SIG-M5 (cell line): ENCODE results near the gene RHOT1.
"Not testable (repeated sequence)": the region's sequence is repeated elsewhere in the genome, so short reads cannot be mapped to it uniquely, and the experiment has no call there.

ENCODE experiments used
- DNase-seq: peaks from one replicate; lab custom pipeline; 2025; lab: John Stamatoyannopoulos, UW

Gene RHOT1

DNA sequence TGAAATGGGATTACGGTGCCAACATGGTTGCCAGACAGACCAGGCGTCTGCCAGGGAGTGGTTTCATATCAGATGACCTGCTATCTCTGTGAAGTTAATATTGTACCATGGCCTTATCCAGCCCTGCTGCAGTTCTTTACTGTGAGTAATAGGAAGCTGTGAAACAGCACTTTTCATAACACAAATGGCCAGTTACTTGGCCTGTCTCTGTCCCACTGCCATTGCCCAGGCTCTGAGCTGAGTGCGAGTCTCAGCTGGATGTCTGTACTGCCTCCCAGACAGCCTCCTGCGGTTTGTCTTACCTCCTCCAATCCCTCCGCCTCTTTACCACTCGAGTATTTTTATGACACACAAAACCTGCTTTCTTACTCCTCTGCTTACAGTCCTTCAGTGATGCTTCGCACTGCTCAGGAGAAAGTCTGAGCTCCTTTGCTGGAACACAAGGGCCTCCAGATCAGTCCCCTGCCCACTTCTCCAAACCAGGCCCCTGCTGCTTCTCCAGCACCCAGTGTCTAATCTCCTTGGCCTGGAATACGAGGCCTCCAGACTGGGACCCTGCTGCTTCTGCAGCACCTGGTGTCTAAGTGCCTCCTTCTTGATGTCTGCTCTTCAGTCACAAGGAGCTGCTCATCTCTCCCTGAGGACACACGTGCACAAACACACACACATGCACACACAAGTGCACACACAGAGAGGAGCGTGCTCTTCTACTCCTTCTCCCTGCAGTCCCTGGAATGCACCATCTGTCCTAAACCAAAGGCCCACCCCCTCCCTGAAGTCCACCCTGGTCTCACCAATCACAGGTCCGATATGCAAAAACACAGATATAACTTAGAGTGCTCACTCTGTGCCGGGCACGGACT lies 17.1 kb upstream of the RHOT1 start:
- DNase-seq: no peak

DNA sequence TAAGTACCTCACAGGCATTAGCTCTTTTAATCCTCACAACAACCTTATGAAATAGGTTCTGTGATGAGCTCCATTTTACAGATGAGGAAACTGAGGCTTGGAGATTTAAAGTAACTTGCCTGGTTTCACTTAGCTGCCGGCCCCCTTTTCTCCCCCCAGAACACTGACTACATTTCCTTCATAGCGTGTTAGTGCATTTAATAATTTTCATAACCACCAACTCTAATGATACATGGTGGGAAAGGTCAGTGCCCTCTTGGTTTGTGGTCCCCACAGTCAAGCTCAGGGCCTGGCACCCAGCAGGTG lies 16.5 kb upstream of the RHOT1 start:
- no peak for DNase-seq

DNA sequence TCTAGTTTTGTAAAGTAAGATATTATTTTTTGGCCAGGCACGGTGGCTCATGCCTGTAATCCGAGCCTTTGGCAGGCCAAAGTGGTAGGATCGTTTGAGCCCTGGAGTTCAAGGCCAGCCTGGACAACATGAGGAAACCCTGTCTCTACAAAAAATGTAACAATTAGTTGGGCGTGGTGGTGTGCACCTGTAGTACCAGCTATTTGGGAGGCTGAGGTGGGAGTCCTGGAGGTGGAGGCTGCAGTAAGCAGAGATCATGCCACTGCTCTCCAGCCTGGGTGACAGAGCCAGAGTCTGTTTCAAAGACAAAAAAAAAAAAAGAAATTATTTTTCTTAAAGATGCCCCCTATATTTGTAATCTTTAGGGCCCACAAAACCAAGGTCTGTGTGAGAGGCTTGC lies 16.0 kb upstream of the RHOT1 start:
- DNase-seq: no peak

DNA sequence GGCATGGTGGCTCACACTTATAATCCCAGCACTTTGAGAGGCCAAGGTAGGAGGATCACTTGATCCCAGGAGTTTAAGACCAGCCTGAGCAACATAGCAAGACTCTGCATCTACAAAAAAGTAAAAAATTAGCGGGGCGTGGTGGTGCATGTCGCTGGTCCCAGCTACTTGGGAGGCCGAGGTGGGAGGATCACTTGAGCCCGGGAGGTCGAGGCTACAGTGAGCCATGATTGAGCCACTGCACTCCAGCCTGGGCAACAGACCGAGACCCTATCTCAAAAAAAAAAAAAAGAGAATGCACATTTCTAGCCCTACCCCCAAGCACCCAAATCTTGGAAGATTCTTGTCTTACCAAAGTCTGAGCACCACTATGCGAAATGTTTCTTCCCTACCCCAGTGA lies 15.6 kb upstream of the RHOT1 start:
- no peak for DNase-seq

DNA sequence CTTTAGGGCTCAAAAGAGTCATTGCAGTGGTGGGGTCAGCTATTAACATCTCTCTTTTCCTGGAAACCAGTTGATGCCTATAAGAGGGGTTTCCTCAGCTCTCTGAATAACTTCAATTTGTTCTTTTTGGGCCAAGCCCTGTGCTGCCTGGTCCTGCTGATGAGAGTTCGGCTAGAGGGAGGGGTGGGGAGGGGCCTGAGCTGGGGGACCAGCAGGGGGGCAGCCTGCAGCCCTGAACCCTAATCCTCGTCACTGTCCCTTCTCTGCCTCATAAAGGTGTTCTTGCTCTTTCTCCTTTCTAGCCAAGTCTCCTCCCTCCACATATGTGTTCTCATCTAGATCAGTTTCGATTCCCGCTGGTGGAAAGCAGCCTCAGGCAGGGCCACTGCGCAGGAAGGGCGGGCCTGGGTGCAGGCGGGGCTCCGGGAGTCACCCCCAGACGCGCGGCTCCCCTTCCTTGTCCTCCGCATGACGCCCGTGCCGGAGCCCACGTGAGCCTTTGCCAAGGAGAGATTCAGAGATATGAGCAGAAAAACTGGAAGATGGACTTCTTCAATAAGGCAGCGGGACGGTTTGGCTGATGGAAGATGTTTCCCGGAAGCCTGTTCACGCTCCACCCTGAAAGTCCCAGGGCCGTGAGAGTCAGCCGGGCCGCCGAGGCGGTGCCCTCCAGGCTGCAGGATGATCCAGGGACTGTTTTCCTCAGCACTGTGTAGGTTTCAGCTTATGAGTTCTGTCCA lies 15.0 kb upstream of the RHOT1 start:
- DNase-seq: peak; percentile 60

DNA sequence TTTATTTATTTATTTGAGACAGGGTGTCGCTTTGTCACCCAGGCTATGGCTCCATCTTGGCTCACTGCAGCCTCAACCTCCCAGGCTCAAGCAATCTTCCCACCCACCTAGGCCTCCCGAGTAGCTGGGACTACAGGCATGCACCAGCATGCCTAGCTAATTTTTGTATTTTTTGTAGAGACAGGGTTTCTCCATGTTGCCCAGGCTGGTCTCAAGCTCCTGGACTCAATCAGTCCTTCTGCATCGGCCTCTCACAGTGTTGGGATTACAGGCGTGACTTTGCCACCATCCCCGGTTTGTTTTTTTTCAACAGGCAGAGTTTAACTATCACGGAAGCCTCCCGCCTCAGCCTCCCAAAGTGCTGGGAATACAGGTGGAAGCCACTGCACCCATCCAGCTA lies 13.8 kb upstream of the RHOT1 start:
- not testable (repeated sequence) for DNase-seq

DNA sequence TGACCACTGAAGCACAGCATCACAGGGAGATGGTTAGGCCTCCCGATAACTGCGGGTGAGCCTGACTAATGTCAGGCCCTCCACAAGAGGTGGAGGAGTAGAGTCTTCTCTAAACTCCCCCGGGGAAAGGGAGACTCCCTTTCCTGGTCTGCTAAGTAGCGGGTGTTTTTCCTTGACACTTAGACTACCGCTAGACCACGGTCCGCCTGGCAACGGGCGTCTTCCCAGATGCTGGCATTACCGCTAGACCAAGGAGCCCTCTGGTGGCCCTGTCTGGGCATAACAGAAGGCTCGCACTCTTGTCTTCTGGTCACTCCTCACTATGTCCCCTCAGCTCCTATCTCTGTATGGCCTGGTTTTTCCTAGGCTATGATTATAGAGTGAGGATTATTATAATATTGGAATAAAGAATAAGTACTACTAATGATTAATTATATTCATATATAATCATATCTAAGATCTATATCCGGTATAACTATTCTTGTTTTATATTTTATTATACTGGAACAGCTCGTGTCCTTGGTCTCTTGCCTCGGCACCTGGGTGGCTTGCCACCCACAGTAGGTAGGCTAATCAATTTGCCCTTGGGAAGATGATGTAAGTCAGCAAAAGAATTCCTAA lies 6.7 kb upstream of the RHOT1 start:
- not testable (repeated sequence) for DNase-seq

DNA sequence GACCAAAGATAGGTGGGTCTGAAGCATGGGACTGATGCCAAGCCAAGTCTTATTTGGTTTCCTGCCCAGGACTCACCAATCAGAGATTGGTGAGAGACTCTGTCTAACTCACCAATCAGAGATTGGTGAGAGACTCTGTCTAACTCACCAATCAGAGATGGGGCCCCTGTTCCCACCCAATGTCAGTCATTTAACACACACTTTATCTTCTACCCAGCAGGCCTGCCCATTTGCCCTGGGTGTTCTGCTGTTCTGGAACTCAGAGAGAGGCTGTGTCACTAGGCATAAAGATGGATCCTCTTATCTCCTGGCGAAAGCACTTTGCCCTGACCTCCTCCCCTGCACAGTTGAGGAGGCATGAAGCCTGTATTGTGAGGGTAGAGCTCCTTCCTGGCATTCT lies 5.4 kb upstream of the RHOT1 start:
- DNase-seq: no peak

DNA sequence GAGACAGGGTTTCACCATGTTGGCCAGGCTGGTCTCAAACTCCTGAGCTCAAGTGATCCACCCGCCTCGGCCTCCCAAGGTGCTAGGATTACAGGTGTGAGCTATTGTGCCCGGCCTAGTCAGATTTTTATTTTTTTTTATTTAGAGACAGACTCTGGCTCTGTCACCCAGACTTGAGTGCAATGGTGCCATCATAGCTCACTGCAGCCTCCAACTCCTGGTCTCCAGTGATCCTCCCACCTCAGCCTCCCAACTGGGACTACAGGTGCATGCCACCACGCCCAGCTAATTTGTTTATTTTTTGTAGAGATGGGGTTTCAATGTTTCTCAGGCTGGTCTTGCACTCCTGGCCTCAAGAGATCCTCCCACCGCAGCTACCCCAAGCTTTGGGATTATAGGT lies 2.8 kb upstream of the RHOT1 start:
- not testable (repeated sequence) for DNase-seq

DNA sequence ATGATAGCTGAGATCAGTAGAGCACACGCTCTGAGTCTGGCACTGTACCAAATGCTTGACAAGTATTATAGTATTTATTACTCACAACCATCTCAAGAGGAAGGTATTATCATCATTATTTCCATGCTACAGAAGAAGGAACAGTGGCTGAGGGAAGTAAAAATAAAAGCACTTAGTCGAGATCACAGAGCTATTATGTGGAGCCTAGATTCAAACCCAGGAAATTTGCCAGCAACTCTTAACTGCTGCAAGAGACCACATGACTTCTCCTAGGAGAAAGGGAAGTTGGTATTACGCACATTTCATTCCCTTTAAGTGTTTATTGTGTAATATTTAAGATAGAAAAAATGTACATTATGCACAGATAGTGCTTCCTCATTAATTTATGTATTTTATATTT lies 1.0 kb upstream of the RHOT1 start:
- DNase-seq: peak; percentile 91

DNA sequence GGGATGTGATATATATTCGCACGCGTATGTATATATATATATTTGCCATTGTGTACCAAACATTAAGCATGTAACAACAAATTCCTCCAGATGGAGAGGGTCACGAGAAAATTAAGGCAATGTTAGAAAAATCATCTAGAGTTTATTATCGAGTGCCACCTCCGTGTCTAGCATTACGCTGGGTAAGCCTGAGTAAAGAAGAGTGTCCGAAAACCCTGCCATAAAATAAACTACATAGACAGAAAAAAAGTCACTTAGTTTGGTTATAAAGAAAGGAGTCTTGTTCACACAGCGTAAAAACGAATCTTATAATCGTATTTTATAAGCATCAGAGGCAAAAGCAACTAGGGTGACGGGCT lies 644 bp upstream of the RHOT1 start:
- no peak for DNase-seq

DNA sequence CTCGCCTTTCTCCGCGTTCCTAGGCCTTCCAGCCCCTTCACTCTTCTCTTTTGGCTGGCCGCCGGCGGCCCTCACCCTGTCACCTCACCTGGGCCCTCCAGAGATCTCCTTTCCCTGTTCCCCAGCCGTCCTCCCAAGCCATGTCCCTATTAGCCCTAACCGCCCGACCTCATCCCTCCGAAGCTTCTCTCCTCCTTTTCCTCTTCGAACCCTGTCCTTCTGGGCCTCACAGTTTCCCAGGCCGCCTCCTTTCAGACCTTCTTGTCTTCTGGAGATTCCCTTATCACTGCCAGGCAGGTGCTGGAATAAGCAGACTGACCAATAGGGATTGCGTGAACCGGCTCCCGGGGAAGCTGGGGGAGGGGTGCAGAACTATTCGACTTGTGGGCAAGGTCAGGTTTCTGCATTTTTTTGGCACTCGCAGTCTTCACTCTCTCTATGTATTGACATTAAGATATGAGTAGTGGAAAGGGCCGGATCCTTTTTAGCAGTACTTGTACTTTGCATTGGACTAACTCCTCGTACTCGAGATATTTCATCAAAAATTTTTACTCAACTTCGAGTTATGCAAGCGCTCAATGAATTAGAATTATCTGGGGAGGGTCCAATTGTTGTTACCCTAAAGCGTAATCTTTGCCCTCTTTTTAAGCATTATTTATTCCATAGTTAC lies 690 bp downstream of the RHOT1 start:
- DNase-seq: no peak

DNA sequence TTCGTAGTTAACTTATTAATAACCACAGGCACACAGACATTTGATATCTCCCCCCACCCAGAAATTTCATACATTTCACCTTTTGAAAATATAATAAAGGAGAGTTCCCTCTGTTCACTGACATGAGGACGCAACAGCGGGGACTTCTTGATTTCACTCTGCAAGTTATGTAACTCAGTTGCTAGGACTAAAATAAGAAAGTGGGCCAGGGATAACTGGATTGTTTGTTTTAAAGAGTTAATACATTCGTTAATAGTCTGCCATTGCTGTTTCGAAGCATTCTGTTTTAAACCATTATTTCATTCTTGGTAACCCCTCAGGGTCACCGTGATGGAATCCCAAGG lies 1.2 kb downstream of the RHOT1 start:
- DNase-seq: no peak

DNA sequence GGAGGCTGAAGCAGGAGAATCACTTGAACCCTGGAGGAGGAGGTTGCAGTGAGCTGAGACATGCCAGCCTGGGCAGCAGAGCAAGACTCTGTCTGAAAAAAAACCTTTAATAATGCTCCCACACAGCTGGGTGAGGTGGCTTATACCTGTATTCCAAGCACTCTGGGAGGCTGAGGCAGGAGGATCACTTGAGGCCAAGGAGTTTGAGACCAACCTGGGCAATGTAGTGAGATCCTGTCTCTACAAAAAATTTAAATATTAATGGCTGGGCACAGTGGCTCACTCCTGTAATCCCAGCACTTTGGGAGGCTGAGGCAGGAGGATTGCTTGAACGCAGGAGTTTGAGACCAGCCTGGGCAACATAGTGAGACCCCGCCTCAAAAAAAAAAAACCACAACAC lies 2.1 kb downstream of the RHOT1 start:
- DNase-seq: not testable (repeated sequence)

DNA sequence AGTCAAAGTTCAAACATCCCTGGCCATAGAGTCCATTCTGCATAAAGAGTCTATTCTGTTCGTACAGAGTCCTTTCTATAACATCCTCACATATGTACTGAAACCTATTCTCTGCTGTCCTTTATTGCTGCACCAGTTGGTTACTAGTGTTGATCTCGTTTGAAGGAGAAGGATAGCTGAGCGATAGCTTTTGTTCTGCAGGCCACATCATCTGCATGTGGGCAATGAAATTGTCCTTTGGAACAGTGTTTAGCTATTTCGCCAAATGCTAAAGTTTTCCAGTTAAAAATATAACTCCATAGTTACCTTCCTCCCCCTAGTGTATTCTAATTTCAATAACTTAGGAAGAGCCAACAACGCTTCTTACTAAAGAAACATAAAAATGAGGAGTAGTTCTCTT lies 6.0 kb downstream of the RHOT1 start:
- DNase-seq: no peak

DNA sequence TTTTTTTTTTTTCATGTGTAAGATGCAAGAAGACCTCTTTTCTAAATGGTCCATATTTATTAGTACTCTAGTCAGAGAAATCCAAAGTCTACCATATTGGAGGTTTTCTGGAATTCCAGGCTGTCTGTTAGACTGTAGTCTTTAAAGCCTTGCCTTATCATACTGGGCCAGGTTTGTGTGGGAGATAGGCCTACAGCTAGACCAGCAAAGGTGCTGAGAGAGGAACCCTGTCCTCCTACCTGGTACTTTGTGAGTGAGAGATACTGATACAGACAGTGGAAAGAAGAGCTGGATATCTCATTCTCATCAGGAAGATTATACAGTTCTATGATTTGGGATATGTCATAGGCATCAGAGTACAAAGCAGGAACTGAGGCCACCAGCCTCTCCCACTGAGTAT lies 8.1 kb downstream of the RHOT1 start:
- no peak for DNase-seq

DNA sequence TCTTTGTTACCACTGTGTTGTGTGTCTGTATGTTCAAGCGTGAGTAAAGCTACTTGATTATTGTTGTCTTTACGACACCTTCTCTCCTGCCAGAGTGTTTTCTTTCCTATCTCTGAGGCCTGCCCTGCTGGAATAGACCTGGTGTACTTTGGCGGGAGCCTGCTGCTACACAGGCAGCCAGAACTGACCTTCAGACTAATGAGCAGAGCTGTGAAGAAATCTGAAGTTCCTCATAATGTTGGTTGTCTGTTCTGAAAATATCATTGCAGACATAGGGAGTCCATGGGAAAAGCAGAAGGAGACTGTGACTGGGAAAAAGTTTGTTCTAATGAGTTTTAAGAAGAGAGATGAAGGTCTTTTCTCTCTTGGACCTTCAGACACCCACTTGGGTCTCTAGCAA lies 9.8 kb downstream of the RHOT1 start:
- DNase-seq: peak; percentile 29

DNA sequence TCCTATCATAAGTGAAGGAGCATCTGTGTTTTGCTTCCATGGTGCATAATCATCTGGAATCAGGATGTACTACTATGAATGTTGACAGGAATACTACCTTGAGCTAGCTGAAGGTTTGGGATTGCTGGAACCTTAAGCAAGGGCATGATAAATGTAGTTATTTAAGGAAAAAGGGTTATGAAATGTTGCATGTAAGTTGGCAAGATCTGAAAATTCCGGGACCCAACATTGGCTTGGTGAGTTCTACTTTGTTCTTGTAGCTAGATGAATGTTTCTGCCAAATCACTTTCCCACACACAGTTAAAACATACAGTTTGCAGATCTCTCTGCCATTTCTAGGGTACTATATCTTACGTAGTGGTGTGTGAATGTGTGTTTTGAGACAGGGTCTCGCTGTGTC lies 13.6 kb downstream of the RHOT1 start:
- DNase-seq: no peak

DNA sequence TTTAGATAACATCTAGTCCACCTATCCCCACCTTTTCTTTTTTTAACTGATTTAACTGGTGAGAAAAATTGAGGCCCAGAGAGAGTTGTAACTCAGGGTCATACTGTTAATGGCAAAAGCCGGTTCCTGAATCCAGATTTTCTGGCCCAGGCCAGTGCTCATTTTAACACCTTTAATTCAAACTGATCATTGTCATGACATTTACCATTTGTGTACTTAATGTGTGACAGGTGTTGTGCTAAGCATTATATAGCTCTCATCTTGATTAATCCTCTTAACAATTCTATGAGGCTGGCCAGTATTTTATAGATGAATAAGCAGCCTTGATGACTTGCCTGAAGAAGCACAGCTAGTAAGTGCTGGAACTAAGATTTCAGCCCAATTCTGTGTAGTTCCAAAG lies 14.4 kb downstream of the RHOT1 start:
- DNase-seq: no peak

DNA sequence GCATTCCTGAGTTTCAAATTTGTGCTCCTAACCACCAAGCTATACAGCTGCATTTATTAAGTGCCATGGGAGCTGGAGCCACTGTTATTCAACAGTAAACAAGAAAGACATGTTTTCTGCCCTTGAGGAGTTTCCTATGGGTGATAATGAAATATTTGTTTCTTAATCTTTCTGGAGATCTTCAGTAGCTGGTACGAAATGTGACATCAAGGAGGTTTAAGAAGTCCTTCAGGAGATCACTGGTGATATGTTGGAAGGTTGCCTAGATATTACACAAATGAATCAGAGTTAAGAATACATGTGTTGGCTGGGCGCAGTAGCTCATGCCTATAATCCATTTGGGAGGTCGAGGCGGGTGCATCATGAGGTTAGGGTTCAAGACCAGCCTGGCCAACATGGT lies 14.9 kb downstream of the RHOT1 start:
- no peak for DNase-seq

DNA sequence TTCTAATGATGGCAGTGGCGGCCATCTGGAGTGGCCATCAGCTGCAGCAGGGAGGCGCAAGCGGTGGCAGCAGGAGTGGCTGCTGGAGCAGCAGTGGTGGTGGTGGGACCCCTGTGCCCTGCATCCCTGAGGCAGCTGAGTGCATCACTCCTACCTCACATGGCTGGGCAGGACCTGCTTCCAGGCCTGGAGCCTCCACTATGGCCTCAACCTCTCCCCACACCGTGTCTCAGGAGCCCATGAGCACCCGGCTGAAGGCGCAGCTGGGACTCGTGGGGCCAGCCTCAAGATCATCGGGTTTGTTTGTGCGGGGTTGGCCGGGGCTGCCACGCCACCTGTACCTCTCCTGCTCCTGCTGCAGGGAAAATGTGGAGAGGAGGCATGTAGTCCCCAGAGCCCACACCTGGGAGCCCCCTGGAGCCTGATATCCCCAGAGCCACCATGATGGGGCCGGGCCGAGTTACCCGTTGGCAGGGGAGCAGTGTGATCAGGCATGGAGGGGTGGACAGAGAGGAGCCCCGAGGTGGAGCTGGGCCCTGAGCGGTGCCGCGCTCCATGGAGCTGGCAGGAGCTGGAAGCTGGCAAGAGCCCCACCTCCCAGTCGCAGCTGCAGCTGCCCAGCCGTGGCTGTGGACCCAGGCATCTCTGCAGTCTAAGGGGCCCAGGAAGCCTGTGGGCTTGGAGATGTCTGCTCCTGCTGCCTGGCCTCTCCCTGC lies 16.7 kb downstream of the RHOT1 start:
- no peak for DNase-seq
